Endodermal cell (in vitro differentiated cells): ENCODE measurements around the gene PIK3R2. TPM values are rescaled to one million over a fixed set of nuclear protein-coding genes. Genes with fewer than 3 reads are reported as not detected.
A peak's percentile ranks its signal among the peaks of the same experiment; 100 is the strongest.

Experiments used
- DNase-seq: peaks from one replicate; pipeline ENCODE4 v3.0.0-alpha.2; 2017
- H3K27ac ChIP-seq: 2 replicates; pipeline ENCODE4 v1.5.1; 2013; ENCODE audit warnings: mild to moderate bottlenecking, low read depth, low read length, moderate library complexity
- H3K27me3 ChIP-seq: 2 replicates; pipeline ENCODE4 v1.6.1; 2013; ENCODE audit warnings: mild to moderate bottlenecking, low read length, moderate library complexity; ENCODE audit not compliant: insufficient read depth, control insufficient read depth, poor library complexity, severe bottlenecking
- H3K36me3 ChIP-seq: 2 replicates; pipeline ENCODE4 v1.7.0; 2013; ENCODE audit warnings: mild to moderate bottlenecking, low read length, moderate library complexity; ENCODE audit not compliant: control insufficient read depth, insufficient read depth
- H3K4me1 ChIP-seq: one replicate; pipeline ENCODE4 v1.7.0; 2013; ENCODE audit warnings: low read length; ENCODE audit not compliant: control insufficient read depth, insufficient read depth
- H3K4me3 ChIP-seq: 2 replicates; pipeline ENCODE4 v1.5.1; 2013; ENCODE audit warnings: mild to moderate bottlenecking, low read length, moderate library complexity
- H3K9ac ChIP-seq: 2 replicates; pipeline ENCODE4 v1.6.1; 2013; ENCODE audit warnings: mild to moderate bottlenecking, low read length, moderate library complexity; ENCODE audit not compliant: poor library complexity, severe bottlenecking; ENCODE audit errors: extremely low read depth
- H3K9me3 ChIP-seq: 2 replicates; pipeline ENCODE4 v1.6.1; 2013; ENCODE audit warnings: mild to moderate bottlenecking, low read length, moderate library complexity; ENCODE audit not compliant: control insufficient read depth
- H3K27ac Mint-ChIP-seq: 2 replicates; pipeline ENCODE4 v1.8.0; 2020; ENCODE audit warnings: mixed read lengths
- H3K27me3 Mint-ChIP-seq: 2 replicates; pipeline ENCODE4 v1.8.0; 2021; ENCODE audit warnings: mild to moderate bottlenecking, mixed read lengths; ENCODE audit not compliant: insufficient read depth
- H3K36me3 Mint-ChIP-seq: 2 replicates; pipeline ENCODE4 v1.8.0; 2020; ENCODE audit warnings: low read depth, mixed read lengths
- H3K4me1 Mint-ChIP-seq: 2 replicates; pipeline ENCODE4 v1.8.0; 2020; ENCODE audit warnings: mixed read lengths
- H3K4me3 Mint-ChIP-seq: 2 replicates; pipeline ENCODE4 v1.8.0; 2020; ENCODE audit warnings: mild to moderate bottlenecking, moderate library complexity, mixed read lengths
- H3K9me3 Mint-ChIP-seq: 2 replicates; pipeline ENCODE4 v1.8.0; 2020; ENCODE audit warnings: mild to moderate bottlenecking, mixed read lengths
- CTCF ChIP-seq: fragments of 200-600 bp; sonication (generic); conservative IDR thresholded peaks from 2 replicates; pipeline ENCODE4 v1.5.0; 2021; ENCODE audit warnings: antibody characterized with exemption, mild to moderate bottlenecking
- WGBS, 2 experiments: methylation state at CpG; one replicate each; pipeline versions ENCODE4 v1.1.5 to v1.1.7; 2013; ENCODE audit warnings: missing lambda C conversion rate in 2 of 2, mixed read lengths in 1 of 2; ENCODE audit not compliant: insufficient coverage in 1 of 2, insufficient read length in 1 of 2; 5-methylcytosine and 5-hydroxymethylcytosine counted together
- total RNA-seq, 2 donors: library from RNA; stranded (reverse); fragmentation: NEBNext Ultra II Directional in 1 of 2; extraction: Animal tissue kit (Norgen Biotek cat#: 25700) in 1 of 2; gene quantifications; 2 replicates in 1 of 2; 3 replicates in 1 of 2; pipeline ENCODE4 v1.2.1, GENCODE V29; 2021

PIK3R2 gene
- total RNA-seq, 2 donors from 2014 or later: 52.9 to 58.8 TPM

- H3K9me3 ChIP-seq: no peaks in the 10 kb centered on the region
- H3K4me3 ChIP-seq: peak overlapping the region; percentile 81
- Mint-ChIP-seq H3K9me3 (no peaks in the 10 kb centered on the region), H3K4me1 (peaks cover 11% of the 10 kb centered on the region), H3K27ac (peak overlapping the region; percentile 91), H3K4me3 (peak overlapping the region; percentile 69), H3K36me3 (peaks cover 9% of the 10 kb centered on the region), H3K27me3 (peaks cover 6% of the 10 kb centered on the region)
- peak overlapping the region; percentile 68 for H3K27ac ChIP-seq
- peak overlapping the region; percentile 81 for H3K9ac ChIP-seq
- H3K36me3 ChIP-seq: no peaks in the 10 kb centered on the region
- no peaks in the 10 kb centered on the region for H3K4me1 ChIP-seq
- WGBS, 2 experiments: 0% methylated on average over 8 to 84 of the region's 86 CpGs
- no peaks in the 10 kb centered on the region for H3K27me3 ChIP-seq
- peak; percentile 13 for TF ChIP-seq CTCF
- DNase-seq: peak; percentile 98
Observed at GRCh38 chr19:18117692-18118378, 35.1 kb upstream of the PIK3R2 start.

- peak overlapping the region; percentile 69 for H3K4me3 Mint-ChIP-seq
- peaks cover 6% of the 10 kb centered on the region for H3K27me3 Mint-ChIP-seq
- WGBS, 2 experiments: 50 to 52% methylated on average over 9 to 14 of the region's 14 CpGs
- Histone ChIP-seq H3K9me3 (no peaks in the 10 kb centered on the region), H3K27ac (peak overlapping the region; percentile 68), H3K27me3 (no peaks in the 10 kb centered on the region), H3K36me3 (no peaks in the 10 kb centered on the region), H3K4me1 (no peaks in the 10 kb centered on the region), H3K4me3 (peak overlapping the region; percentile 81), H3K9ac (peak overlapping the region; percentile 81)
- no peak for TF ChIP-seq CTCF
- peaks cover 11% of the 10 kb centered on the region for H3K36me3 Mint-ChIP-seq
- H3K9me3 Mint-ChIP-seq: no peaks in the 10 kb centered on the region
- H3K4me1 Mint-ChIP-seq: peaks cover 11% of the 10 kb centered on the region
- DNase-seq: no peak
- peak overlapping the region; percentile 74 for H3K27ac Mint-ChIP-seq
Observed at GRCh38 chr19:18118420-18119012, 34.4 kb upstream of the PIK3R2 start.

- Histone ChIP-seq H3K36me3 (no peaks in the 10 kb centered on the region), H3K27ac (no peak overlapping the region), H3K27me3 (no peaks in the 10 kb centered on the region), H3K4me3 (no peak overlapping the region), H3K4me1 (no peaks in the 10 kb centered on the region), H3K9me3 (no peaks in the 10 kb centered on the region), H3K9ac (no peak overlapping the region)
- Mint-ChIP-seq H3K36me3 (peaks cover 16% of the 10 kb centered on the region), H3K9me3 (no peaks in the 10 kb centered on the region), H3K4me1 (peaks cover 11% of the 10 kb centered on the region), H3K27ac (no peak overlapping the region), H3K27me3 (peaks cover 6% of the 10 kb centered on the region), H3K4me3 (peak overlapping the region; percentile 69)
- DNase-seq: no peak
- 86 to 94% methylated on average over 7 to 13 of the region's 13 CpGs for WGBS, 2 experiments
- no peak for TF ChIP-seq CTCF
Observed at GRCh38 chr19:18119013-18119716, 33.8 kb upstream of the PIK3R2 start.
